HG03565 (cell line): Measurements from ENCODE around the gene LPP.

Experiments used
- ATAC-seq: cut with Tn5 transposase; IDR thresholded peaks from one replicate; pipeline ENCODE4 v1.9.1; 2021; ENCODE audit warnings: mild to moderate bottlenecking, moderate library complexity; ENCODE audit not compliant: unreplicated experiment

Gene LPP

DNA sequence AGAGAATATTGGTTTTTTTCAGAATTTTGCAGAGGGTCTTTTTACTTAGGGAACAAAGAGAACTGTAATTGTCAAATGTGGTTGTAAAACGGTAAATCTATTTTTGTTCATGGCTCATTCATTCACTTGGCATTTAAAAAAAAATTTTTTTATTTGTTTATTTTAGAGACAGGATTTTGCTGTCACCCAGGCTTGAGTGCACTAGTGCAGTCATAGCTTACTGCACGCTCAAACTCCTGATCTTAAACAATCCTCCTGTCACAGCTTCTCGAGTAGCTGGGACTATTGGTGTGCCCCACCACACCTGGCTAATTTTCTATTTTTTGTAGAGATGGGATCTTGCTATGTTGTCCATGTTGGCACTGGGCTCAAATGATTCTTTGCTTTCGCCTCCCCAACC is 301.8 kb downstream of the LPP start:
- no peak for ATAC-seq

DNA sequence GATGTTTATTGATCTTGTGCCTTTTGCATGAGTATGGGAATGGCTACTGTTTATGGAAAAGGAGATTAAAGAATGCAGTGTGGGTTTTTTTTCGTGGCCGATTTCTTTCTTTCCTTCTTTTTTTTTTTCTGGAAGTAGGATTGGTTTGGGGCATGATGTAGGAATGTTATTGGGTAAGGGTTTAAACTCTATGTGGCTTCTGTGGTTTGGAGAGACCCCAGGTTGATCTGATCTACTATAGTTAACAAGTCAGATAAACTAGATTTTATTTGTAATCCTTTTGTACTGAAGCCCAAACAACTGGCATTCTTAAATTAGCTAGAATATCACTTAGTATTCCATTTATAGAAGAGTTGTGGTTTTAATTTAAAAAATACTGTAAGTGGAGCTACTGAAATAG is 304.8 kb downstream of the LPP start:
- no peak for ATAC-seq

GRCh38 chr3:188465311-188465710 is 311.4 kb downstream of the LPP start:
- no peak for ATAC-seq

DNA sequence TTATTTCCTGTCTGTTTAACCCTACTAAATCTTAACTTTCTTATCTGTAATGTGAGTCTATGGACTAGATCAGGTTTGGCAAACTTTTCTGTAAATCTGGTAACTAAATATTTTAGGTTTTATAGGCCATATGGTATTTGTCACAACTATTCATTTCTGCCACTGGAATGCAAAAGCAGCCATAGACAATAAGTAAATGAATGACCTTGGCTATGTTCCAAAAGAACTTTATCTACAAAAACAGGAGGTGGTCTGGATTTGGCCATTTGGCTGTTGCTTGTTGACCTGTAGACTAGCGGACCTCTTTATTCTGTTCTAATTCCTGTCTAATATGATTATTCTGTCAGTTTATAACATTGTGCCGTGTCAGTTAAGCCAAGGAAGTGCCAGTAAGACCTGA is 314.2 kb downstream of the LPP start:
- ATAC-seq = no peak

DNA sequence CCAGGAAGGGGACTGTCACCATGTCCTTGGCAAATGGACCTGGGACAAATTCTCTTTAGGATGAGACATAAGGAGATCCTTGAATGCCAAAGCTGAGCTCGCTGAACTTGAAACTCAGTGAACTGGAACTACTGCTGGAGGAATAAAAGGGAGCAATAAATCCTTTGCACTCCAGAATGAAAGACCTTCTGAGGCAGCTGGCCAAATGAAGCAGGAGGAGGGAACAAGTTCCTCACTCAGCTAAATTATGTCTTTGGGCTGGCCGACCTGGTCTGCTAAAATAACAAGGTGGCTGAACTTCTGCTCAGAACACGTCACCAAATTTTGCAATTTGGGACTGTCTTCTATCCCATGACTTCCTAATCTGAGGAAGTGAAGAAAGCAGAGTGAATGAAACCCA is 314.7 kb downstream of the LPP start:
- no peak for ATAC-seq

DNA sequence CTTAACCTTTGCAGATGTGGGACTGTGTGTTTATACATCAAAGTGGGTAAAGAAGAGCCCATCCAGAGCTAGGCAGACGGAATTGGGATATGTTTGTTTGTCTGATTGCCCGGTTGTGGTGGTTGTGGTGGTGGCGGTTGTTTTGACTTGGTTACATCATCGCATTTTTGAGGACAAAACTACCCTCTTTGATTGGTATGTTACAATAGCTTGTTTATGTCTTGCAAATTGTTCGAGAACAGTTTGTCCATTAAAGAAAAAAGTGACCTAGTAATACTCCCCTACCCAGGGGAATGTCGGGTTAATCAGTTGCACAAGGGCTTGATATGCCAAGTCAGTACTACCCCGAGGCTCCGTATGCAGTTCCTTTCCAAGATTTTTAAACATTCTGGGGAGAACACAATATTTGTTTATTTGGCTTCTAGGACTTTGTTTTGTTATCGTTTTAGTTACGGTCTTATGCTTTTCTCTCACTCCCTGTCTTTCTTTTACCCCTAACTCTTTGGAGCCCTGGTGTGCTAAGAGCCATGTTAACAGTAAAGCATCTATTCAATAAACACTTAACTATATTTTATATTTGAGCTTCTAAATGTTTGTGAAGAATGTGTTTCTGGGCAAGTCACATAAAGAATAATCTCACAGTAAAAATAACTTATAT is 315.4 kb downstream of the LPP start:
- no peak for ATAC-seq

DNA sequence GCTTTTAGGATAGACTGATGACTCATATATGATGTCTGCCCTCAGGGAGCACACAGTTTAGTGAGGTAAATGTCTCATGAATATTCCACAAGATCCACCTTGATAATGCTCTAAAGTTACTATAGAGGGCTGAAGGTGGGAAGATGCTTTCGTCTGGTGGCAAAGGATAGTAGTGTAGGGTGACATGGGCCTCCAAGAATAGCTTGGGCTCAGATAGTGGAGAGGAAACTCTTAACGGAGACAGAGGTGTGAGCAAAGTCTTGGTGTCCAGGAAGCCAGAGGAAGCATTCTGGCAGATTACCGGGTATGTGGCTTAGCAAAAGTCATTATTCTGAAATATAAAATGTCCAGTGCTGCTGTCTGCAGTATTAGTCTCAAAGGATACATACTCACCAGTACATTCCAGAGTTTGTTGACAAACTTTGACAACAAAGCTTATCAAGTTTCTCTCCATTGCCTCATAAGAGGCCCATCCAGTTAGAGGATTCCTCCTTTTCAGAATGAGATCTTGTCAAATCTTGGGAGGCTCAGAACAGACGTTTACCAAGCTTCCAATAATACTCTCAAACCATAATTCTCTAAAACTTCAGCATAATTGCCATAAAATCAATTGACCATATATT is 316.7 kb downstream of the LPP start:
- ATAC-seq = no peak

- ATAC-seq = no peak
These were observed 317.8 kb downstream of the LPP start for GRCh38 chr3:188471723-188472122.

GRCh38 chr3:188472336-188472735 is 318.4 kb downstream of the LPP start:
- no peak for ATAC-seq

GRCh38 chr3:188473045-188473444 is 319.1 kb downstream of the LPP start:
- no peak for ATAC-seq

DNA sequence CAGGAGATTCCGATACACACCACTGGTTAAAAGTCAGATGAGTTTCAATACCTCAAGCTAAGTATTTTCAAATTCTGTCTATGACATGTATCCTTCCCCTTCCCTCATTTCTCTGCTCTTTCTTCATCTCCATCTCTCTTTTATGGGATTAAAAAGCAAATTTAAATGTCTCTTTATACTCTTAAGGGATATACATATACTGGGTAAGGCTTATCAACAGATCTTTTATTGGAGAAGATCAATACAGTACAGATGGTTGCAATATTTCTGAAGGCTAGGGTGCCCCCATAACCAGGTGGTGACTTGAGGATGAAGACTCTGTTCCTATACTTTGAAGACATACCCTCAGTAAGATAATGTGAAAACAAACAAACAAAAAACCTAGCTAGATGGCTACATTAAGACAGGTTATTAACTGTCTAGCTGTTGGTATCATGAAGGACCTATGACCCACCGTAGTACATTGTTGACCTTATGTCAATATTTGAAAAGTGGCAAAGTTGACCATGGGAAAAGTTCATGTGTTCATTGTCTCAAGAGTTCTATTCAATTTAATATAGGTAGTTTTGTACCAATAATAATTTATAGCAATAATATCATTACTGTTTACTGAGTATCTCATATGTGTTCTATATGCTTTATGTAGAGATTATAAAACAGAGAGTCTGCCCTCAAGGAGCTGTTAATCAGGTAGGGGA is 319.8 kb downstream of the LPP start:
- ATAC-seq = no peak

GRCh38 chr3:188476935-188477334 is 323.0 kb downstream of the LPP start:
- ATAC-seq = no peak

GRCh38 chr3:188480011-188480410 is 326.1 kb downstream of the LPP start:
- ATAC-seq = no peak

GRCh38 chr3:188482929-188483328 is 329.0 kb downstream of the LPP start:
- ATAC-seq = no peak

- ATAC-seq = no peak
These were observed 332.2 kb downstream of the LPP start for GRCh38 chr3:188486126-188486525.

GRCh38 chr3:188486952-188487351 is 333.0 kb downstream of the LPP start:
- ATAC-seq = no peak

DNA sequence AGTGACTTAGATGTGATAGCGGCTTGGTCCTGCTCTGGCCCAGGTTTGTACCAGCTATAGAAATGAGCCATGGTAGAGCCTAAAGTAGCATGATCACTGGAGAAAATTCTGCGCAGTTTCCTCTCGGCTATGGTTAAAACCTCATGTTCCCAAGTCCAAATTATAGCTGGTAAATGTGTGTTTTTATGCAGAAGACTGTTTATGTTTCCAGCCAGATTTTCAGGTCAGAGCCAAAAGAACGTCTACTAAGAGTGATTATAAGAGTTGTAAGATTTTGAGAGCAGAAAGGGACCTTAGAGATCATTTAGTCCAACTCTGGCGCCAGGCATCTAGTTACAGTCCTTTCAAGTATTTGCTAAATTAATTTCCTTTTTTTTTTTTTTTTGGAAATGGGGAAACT is 333.7 kb downstream of the LPP start:
- no peak for ATAC-seq

- no peak for ATAC-seq
These were observed 334.8 kb downstream of the LPP start for GRCh38 chr3:188488801-188489200.

- no peak for ATAC-seq
These were observed 335.9 kb downstream of the LPP start for GRCh38 chr3:188489639-188490405.

- no peak for ATAC-seq
These were observed 336.5 kb downstream of the LPP start for GRCh38 chr3:188490416-188490815.

- ATAC-seq = no peak
These were observed 337.3 kb downstream of the LPP start for GRCh38 chr3:188491276-188491687.

DNA sequence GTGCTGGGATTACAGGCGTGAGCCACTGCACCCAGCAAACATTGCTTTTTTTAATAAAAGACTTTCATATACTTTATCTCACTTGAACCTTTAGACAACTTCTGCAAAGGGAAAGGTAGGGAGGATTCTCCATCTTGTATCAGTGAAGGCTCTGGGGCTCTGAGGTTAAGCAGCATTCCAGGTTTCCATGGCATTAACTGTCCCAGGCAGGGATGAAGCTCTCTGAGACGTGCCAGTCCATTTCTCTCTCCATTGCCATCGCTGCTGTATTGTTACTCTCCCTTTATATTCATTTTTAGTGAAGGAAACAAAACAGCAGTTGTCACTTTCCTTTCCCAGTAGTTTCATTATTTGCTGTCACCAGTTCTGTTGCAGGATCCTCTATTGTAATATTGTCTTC is 342.4 kb downstream of the LPP start:
- ATAC-seq = no peak
